WI38 (cell line): ENCODE measurements around the gene LRRC71.

Experiments
- H3K4me3 ChIP-seq: 2 replicates; pipeline ENCODE4 v1.5.1; 2011; ENCODE audit warnings: low read depth, mild to moderate bottlenecking, control low read depth, low read length
- CTCF ChIP-seq: IDR thresholded peaks from 2 replicates; pipeline ENCODE4 v1.5.1; 2012; ENCODE audit warnings: low read depth, mild to moderate bottlenecking, control low read depth, low read length

The LRRC71 gene

GRCh38 chr1:156980551-156980950, 60.1 kb downstream of the LRRC71 start:
- no peak for TF ChIP-seq CTCF
- no peak overlapping the region for H3K4me3 ChIP-seq
